ENCODE measurements around the gene NFE2L3.
"Not testable (repeated sequence)": the region's sequence is repeated elsewhere in the genome, so short reads cannot be mapped to it uniquely, and the experiment has no call there.

The NFE2L3 gene

DNA sequence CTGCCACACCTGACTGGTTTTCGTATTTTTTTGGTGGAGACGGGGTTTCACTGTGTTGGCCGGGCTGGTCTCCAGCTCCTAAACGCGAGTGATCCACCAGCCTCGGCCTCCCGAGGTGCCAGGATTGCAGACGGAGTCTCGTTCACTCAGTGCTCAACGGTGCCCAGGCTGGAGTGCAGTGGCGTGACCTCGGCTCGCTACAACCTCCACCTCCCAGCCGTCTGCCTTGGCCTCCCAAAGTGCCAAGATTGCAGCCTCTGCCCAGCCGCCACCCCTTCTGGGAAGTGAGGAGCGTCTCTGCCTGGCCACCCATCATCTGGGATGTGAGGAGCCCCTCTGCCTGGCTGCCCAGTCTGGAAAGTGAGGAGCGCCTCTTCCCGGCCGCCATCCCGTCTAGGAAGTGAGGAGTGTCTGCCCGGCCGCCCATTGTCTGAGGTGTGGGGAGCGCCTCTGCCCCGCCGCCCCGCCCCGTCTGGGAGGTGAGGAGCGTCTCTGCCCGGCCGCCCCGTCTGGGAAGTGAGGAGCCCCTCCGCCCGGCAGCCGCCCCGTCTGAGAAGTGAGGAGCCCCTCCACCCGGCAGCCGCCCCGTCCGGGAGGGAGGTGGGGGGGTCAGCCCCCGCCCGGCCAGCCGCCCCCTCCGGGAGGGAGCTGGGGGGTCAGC is 4.2 kb upstream of the NFE2L3 start:
- DNase-seq, result not testable (repeated sequence)

DNA sequence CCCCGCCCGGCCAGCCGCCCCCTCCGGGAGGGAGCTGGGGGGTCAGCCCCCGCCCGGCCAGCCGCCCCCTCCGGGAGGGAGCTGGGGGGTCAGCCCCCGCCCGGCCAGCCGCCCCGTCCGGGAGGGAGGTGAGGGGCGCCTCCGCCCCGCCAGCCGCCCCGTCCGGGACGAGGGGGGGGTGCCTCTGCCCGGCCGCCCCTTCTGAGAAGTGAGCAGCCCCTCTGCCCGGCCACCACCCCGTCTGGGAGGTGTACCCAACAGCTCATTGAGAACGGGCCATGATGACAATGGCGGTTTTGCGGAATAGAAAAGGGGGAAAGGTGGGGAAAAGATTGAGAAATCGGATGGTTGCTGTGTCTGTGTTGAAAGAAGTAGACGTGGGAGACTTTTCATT is 3.7 kb upstream of the NFE2L3 start:
- not testable (repeated sequence) for DNase-seq

DNA sequence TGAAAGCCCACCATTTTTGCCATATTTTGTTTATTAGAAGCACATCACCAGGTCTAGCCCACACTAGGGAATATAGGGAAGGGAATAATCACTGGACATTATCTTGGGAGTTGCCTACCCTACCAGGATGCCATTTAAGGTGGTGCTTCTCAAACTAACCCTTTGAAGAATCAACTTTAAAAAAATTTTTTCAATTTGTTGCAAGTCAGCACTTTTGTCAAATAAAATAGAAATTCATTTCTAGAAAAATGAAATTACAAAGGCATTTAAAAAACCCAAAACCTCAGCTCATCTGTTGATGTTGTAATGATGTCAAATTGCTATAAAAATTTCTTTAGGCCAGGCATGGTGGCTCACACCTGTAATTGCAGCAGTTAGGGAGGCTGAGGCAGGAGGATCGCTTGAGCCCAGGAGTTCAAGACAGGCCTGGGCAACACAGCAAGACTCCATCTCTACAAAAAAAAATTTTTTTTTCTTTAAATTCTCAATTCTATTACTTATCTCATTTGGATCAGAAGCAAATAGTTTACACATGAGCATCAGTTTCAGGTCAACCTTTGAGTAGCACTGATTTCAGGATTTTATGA is 2.5 kb upstream of the NFE2L3 start:
- no peak for DNase-seq

DNA sequence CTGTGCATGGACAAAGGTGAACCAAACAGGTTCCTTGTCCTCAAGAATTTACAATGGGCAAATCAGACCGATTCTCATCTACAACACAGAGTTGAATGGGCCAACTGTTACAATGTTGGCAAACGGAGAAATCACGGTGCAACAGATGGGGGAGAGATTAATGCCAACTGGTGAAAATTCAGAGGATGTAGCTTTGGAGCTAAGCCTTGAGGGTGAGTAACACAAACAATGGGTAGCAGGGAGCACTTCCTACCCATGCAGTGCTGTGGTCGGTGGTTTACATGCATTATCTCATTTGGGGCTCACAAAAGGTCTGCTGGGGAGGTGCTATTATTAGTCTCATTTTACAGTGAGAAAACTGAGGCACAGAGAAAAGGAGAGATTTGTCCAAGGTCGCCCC is 902 bp upstream of the NFE2L3 start:
- no peak for DNase-seq

DNA sequence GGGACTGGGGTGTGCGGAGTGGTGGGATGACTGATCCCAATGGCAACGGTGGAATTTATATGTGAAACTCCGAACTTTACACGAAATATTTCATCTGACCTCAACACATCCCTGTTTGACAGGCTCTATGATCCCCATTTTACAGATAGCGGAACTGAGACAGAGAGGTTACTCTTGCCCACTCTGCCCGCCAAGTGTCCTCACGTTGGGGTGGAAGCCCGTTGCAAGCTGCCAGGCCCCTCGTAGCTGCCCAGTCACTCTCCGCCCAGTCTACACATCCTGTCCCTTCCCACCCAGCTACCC is 397 bp upstream of the NFE2L3 start:
- DNase-seq, result no peak

DNA sequence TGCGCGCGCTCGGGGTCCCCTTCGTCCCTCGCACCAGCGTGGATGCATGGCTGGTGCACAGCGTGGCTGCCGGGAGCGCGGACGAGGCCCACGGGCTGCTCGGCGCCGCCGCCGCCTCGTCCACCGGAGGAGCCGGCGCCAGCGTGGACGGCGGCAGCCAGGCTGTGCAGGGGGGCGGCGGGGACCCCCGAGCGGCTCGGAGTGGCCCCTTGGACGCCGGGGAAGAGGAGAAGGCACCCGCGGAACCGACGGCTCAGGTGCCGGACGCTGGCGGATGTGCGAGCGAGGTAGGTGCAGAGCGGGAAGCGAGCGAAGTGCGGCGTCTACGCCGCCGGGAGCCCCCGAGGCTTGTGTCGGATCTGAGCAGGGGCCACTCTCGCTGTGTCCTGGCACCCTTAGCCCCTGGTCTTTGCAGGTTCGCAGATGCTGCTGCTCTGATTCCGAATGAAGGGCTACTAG is 813 bp downstream of the NFE2L3 start:
- peak; percentile 46 for DNase-seq

DNA sequence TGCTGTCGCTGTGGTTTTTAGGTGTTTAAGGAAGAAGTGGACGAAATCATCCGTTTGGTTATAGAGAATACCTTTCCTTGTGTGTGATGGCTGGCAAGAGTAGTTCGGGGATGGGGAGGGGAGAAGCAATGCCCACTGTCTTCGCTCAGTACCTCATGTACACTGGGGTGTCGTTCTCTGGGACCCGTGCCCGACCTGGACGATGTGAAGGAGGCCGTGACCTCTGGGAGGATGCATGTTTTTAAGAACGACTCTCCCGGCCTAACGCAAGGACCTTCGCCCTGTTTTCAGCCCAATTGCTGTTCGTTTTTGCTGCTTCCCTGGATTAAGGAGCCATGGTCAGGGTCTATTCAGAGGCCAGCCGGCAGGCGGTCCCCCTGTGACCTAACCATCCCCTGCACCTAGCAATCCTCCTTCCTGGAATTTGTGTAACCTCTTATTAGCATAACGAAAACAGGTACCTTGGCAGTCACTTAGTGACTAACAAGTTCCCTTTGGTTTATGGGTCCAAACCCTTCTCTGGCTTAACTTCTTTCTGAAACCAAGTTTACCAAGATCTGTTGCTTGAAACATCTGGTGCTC is 1.3 kb downstream of the NFE2L3 start:
- peak; percentile 50 for DNase-seq

DNA sequence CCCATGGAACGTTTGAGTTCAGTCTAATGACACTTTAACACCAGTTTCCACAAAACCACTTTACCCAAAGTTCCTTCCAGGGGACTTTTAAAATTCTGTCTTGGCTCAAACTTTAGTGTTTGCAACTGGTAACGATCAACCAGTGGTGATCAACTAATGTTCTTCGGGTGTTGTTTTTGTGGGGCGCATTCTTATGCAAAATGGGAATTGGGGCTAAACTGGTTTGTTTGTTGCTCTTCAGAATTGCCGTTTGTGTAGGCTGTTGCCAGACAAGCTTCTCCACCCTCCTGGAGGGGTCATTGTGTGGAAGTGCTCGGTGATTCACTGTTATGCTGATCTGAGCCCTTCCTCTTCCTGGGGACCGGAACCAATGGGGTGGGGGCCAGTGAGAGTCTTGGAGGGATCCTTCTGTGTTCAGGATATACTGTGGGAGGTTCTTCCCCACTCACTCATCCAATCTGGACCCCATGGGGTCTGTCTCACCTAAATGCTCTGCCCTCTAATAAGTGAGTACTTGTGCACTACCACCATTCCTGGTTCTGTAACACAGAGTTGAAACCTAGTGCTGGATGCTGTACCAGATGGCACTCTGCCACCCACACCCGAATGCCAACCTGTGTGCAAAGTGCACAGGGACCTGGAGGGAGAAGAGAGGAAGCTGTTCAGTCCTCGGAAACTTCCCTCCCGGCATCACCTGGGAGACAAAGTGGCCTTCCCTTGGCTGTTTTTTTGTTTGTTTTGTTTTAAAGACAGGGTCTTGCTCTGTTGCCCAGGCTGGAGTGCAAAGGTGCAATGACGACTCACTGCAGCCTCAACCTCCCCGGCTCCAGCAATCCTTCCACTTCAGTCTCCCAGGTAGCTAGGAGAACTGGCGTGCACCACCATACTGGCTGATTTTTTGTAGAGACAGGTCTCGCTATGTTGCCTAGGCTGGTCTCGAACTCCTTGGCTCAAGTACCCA is 2.1 kb downstream of the NFE2L3 start:
- DNase-seq, result peak; percentile 58

DNA sequence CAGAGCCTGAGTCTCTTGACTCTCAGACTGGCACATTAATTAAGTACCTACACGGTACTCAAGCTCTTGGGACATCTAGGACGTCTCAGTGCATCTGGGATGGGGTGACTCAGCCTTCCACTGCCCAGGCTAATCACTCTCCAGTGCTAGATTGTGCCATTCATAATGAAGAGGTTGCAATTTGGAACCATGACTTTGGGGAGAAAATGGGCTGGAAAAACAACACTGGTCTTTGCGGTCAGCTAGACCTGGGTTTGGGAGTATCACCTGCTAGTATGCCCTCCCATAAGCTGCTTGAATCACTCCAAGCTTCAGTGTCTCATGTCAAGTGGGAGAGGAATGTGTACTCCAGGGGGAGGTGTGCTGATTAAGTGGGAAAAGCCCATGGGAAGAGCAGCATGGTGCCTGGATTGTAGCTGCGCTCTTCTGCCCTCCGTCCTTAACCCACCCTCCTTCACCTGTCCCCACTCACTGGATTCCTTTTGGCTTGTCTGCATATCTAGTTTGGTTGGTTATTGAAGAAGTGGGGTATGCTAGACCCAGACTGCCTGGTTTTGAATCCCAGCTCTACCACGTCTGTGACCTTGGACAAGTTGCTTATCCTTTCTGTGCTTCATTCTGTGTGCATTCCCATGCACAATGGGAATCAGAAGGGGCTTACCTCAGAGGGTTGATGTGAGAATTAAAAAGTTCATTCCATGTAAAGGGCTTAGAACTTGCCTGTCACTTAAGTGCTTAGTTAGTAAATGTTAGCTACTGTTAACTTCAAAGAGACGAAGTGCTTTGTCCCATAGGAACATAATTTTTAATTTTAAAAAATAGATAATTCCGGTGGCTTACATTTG is 3.8 kb downstream of the NFE2L3 start:
- no peak for DNase-seq

DNA sequence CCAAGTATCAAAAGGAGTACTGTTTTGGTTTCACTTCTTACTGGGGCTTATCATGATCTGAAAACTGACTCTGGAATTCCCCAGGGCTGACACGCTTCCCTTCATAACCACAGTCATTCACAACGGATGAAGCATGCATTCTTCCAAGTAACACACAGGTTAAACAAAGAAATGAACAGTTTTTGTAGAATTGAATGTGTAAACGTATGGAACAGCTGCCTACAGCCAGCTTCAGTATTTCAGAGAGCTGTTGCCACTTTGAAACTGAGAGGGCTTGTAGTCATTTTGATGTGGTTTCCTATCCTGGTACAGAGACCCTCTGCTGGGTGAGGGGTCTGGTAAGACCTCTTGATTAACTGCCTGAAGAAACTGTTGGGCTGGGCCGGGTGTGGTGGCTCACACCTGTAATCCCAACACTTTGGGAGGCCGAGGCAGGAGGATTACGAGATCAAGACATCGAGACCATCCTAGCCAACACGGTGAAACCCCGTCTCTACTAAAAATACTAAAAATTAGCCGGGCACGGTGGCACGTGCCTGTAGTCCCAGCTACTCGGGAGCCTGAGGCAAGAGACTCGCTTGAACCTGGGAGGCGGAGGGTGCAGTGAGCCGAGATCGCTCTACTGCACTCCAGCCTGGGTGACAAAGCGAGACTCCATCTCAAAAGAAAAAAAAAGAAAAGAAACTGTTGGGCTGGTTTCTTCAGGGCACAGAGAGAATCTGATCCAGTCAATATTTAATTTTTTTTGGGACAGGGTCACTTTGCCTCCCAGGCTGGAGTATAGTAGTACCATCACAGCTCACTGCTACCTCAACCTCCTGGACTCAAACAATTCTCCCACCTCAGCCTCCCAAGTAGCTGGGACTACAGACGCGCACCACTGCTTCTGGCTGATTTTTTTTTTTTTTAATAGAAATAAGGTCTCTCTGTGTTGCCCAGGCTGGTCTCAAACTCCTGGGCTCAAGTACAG is 4.7 kb downstream of the NFE2L3 start:
- DNase-seq, result peak; percentile 65

DNA sequence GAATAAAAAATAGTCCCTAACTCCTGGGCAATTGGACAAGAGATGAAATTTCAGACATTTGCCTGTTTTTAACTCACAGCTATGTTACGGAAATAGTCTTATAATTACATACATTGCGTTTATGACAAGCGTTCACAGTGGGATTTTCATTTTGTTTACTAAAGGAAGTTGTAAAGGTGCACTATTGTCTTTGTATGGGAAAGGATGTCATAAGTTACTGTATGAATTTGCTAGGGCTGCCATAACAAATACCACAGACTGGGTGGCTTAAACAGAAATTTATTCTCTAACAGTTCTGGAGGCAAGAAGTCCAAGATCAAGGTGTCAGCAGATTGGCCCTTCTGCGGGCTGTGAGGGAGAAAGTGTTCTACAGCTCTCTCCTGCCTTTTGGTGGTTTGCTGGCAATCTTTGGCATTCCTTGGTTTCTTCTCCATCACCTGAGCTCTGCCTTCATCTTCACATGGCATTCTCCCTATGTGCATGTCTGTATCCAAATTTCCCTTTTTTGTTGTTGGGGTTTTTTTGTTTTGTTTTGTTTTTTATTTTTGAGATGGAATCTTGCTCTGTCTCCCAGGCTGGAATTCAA is 5.6 kb downstream of the NFE2L3 start:
- DNase-seq, result no peak

DNA sequence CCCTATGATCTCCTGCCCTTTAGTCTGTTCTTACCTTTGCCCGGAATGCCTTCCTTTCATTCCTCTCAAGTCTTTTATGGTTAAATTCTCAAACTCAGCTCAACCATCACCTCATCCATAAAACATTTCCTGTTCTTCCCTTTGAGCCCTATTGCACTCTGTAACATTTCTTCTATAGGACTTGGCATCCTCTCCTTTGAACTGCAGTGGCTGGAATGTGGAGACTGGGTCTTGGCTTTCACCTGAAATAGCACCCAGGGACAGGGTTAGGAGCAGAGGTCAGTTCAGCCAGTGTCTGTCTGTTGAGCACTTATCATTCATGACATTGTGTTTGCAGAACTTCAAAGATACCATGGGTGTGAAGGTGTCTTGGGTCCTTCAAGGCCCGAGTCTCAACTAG is 7.2 kb downstream of the NFE2L3 start:
- no peak for DNase-seq

DNA sequence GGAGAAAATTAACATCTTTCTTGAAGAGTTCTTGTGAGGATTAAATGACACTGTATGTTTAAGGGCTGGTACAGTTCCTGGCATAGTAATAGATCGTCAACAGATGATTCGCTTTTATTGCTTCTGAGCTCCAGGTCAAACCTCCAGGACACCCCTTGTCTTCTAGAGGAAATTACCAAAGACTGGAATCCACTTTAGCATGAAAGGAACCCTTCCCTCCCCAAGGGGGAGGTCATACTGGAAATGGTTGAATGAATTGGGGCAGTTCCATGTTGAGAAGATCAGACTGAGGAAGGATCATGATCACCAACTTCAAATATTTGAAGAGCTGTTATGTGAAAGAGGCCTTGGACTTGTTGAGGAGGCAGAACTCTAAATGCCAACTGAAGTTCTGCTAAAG is 8.9 kb downstream of the NFE2L3 start:
- DNase-seq, result no peak

DNA sequence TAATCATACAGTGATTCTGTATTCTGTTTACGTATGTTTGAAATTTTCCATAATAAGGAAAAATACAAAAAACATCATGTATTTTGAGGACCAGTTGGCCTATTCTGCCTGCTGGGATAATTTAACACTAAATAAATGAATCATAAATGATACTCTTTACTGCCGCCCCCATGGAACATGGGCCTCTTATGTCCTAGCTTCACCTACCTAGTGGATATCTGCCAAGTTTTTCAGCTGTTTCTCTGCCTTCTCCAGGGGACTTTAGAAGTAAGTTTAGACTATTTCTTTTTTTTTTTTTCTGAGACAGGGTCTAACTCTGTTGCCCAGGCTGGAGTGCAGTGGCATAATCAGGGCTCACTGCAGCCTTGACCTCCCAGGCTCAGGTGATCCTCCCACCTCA is 10.4 kb downstream of the NFE2L3 start:
- no peak for DNase-seq

DNA sequence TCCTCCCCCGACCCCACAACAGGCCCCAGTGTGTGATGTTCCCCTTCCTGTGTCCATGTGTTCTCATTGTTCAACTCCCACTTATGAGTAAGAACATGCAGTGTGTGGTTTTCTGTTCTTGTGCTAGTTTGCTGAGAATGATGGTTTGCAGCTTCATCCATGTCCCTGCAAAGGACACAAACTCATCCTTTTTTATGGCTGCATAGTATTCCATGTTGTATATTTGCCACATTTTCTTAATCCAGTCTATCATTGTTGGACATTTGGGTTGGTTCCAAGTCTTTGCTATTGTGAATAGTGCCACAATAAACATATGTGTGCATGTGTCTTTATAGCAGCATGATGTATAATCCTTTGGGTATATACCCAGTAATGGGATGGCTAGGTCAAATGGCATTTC is 11.8 kb downstream of the NFE2L3 start:
- DNase-seq, result not testable (repeated sequence)

DNA sequence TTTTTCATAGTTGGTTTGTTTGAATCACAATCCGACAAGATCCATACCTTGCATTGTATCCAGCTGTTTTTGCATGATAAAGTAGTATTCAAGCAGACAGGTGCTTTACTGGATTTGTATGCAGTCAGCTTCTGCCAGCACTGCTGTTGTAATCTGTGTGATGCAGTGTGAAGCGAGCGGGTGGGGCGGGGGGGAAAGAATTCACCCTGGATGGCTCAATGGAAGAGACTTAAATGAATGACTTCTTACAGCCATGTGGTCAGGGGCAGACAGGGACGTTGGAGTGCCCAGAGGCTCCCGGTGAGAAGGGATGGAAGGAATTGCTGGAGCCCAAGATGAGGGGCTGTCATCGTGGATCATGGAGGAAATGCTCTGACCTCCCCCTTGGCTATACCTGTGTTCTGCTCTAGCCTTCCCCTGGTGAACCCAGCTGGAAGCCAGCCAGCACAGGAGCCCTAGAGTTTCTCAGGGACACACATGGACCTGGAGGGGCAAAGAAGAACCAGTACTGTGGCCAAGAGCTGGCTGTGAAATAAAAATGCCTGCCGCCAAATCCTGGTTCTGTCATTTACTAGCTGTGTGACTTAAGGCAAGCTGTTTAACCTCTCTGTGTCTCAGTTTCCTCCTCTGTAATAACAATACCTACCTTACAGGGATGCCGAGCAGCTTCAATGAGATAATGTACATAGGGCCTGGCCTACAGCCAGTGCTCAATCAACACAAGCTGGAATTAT is 14.1 kb downstream of the NFE2L3 start:
- DNase-seq, result no peak

DNA sequence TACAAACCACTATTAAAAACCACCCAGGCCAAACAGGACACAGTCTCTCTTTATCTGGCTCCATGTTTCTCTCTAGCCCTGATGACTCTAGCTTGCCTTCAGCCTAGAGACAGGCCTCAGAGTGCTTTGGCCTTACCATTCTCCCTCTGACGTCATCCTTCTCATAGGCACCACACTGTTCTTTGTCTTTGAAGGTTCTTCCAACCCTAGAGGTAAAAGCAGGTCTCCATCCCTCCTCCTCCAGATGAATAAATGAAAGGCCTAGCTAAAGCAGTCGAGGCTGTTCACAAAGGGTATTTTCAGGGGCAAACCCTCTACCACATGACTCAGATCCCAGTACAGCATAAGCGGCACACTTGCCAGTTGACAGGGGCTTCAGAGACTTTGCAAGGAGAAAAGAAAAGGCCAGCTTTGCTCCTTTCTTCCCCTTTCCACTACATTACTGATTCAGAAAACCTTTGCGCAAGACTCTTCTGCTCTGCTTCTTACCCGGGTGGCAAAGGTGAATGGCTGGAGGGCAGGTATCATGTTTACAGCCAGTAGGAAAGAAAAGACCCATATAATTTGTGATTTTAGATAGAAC is 14.8 kb downstream of the NFE2L3 start:
- DNase-seq, result no peak

DNA sequence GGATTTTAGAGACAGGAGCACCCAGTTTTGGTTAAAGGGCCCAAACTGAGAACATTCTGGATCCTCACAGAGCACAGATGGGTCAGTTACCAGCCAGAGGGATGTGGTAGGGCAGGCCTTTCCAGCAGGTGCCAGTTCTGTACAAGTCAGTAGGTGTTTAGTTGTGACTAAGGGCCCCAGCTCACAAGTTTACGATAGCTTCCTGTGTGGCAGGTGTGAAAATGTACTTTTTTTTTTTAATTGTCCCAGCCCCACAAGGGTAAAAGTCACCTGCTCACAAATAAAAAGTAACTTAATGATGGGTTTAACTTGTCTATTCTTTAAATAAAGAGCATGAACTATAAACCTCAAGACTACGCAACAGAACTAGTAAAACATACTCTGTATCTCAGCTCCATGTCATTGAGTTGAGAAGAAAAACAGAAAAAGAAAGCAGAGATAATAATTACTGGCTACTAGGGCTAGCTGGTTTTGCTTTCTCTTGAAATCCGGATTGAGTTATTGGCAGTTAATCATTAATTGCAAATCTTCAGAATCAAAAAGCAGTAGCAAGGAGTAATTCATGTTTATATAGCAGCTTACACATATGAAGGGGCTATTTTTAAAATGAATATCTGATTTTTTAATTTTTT is 15.4 kb downstream of the NFE2L3 start:
- DNase-seq, result peak; percentile 36

DNA sequence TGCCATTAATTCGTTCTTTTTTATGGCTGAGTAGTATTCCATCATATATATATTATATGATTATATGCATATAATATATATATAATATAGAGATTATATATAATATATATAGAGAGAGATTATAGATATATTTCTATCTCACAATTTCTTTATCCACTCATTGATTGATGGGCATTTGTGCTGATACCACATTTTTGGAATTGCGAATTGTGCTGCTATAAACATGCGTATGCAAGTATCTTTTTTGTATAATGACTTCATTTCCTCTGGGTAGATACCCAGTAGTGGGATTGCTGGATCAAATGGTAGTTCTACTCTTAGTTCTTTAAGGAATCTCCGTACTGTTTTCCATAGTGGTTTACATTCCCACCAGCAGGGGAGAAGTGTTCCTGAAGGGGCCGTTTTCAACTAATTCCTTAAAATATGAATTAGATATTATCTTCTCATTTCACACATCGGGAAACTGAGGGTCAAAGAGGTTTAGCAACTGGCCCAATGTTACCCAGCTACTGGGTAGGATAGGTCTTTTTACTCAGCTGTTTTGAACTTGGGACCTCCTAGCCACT is 16.5 kb downstream of the NFE2L3 start:
- no peak for DNase-seq
